Tibial artery (tissue), 4 donors: ENCODE measurements around the gene DHRSX.

Source experiments
- DNase-seq, 2 donors: peaks; one replicate each; pipeline ENCODE4 v3.0.0-alpha.2; 2019
- H3K27ac ChIP-seq, 2 donors: fragments of 200-600 bp; sonication (generic) in 1 of 2; 1 replicate in 1 of 2; 2 replicates in 1 of 2; pipeline ENCODE4 v1.5.1; 2018 to 2019; ENCODE audit warnings: mild to moderate bottlenecking in 1 of 2
- H3K27me3 ChIP-seq, 2 donors: fragments of 200-600 bp; sonication (generic) in 1 of 2; one replicate each; pipeline versions ENCODE4 v1.5.1 to v1.6.0; 2016 to 2019
- H3K36me3 ChIP-seq, 3 donors: fragments of 200-600 bp; sonication (generic) in 2 of 3; one replicate each; pipeline ENCODE4 v1.5.1; 2016 to 2019; ENCODE audit warnings: mild to moderate bottlenecking in 2 of 3
- H3K4me1 ChIP-seq, 4 donors: fragments of 200-600 bp; sonication (generic) in 2 of 4; 1 replicate in 3 of 4; 2 replicates in 1 of 4; pipeline ENCODE4 v1.5.1; 2016 to 2019
- H3K4me3 ChIP-seq, 2 donors: fragments of 200-600 bp; sonication (generic) in 1 of 2; 1 replicate in 1 of 2; 2 replicates in 1 of 2; pipeline ENCODE4 v1.5.1; 2018 to 2019; ENCODE audit warnings: mild to moderate bottlenecking in 2 of 2
- H3K9me3 ChIP-seq, 3 donors: fragments of 200-600 bp; sonication (generic) in 1 of 3; one replicate each; pipeline ENCODE4 v1.5.1; 2016 to 2019
- intact Hi-C: fragments of 100-400 bp; cut with DNase I; formaldehyde crosslinking; loops from one replicate; pipeline ENCODE4 v1.15.0; 2023; ENCODE audit warnings: low total_unique reads
- TF ChIP-seq, protein P1 (sequence below), 2 experiments: fragments of 200-600 bp in 1 of 2; fragments of 450-650 bp in 1 of 2; IDR thresholded peaks; one replicate each; pipeline ENCODE4 v1.5.1; 2017 to 2019; ENCODE audit warnings: antibody characterized with exemption in 2 of 2, mild to moderate bottlenecking in 1 of 2, moderate library complexity in 1 of 2

DHRSX gene

DNA sequence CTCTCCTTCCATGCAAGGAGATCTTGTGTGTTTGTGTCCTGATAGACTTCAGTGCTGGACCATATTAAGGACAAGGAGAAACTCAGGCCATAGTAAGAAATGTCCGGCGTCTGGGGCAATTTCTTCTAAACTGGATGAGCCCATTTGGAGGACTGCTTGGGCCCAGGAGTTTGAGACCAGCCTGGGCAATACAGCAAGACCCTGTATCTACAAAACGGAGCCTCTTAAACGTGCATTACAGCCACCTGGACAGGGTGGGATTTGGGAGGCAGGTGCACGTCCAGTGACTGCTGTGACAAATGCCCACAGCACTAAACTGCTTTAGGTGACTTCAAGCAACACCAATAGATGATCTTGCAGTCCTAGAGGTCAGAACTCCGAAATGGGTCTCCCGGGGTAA, 311.9 kb downstream of the DHRSX start:
- intact Hi-C loops: loop anchor here (1.0 kb wide), 1 partner anchor 20 kb away; no protein-coding TSS in a partner anchor
- DNase-seq: peak in 1 of 2 donors; percentile 9
- Histone ChIP-seq H3K4me3 (no peak overlapping the region), H3K4me1 (no peaks in the 10 kb centered on the region), H3K27ac (no peak overlapping the region), H3K36me3 (peaks cover 0 to 4% (median 0%) of the 10 kb centered on the region in 3 donors), H3K9me3 (peaks cover 0 to 13% (median 5%) of the 10 kb centered on the region in 3 donors), H3K27me3 (no peaks in the 10 kb centered on the region)
- TF ChIP-seq, protein P1, sequence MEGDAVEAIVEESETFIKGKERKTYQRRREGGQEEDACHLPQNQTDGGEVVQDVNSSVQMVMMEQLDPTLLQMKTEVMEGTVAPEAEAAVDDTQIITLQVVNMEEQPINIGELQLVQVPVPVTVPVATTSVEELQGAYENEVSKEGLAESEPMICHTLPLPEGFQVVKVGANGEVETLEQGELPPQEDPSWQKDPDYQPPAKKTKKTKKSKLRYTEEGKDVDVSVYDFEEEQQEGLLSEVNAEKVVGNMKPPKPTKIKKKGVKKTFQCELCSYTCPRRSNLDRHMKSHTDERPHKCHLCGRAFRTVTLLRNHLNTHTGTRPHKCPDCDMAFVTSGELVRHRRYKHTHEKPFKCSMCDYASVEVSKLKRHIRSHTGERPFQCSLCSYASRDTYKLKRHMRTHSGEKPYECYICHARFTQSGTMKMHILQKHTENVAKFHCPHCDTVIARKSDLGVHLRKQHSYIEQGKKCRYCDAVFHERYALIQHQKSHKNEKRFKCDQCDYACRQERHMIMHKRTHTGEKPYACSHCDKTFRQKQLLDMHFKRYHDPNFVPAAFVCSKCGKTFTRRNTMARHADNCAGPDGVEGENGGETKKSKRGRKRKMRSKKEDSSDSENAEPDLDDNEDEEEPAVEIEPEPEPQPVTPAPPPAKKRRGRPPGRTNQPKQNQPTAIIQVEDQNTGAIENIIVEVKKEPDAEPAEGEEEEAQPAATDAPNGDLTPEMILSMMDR (IDR thresholded peaks at IDR 0.05): no peak

DNA sequence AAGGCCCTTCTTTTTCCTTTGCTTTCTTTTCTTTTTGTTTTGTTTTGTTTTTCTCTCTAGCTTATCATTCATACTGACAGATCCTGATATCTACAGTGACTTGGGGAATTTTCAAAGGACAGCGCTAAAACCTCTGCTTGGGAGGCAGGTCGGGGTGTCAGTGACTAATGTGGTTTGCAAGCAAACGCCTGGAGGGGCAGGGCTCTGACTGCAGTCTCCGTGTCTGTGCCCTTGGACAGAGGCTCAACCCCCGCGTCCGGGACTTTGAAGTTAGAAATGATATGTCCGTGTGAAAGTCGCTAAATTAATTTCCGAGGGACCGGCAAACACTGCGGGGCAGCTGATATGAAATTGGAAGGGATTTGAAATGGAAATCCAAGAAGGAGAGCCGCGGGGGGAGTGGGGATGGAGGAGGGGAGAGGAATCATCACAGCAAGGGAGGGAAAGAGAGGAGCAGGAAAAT, 312.4 kb downstream of the DHRSX start:
- Histone ChIP-seq H3K36me3 (peaks cover 0 to 4% (median 0%) of the 10 kb centered on the region in 3 donors), H3K9me3 (peaks cover 0 to 13% (median 5%) of the 10 kb centered on the region in 3 donors), H3K27ac (no peak overlapping the region), H3K27me3 (no peaks in the 10 kb centered on the region), H3K4me3 (no peak overlapping the region), H3K4me1 (no peaks in the 10 kb centered on the region)
- TF ChIP-seq, protein P1 (IDR thresholded peaks at IDR 0.05): no peak
- DNase-seq: peak in 1 of 2 donors; percentile 48
- intact Hi-C loops: loop anchor here (1.0 kb wide), 1 partner anchor 21 kb away; no protein-coding TSS in a partner anchor

DNA sequence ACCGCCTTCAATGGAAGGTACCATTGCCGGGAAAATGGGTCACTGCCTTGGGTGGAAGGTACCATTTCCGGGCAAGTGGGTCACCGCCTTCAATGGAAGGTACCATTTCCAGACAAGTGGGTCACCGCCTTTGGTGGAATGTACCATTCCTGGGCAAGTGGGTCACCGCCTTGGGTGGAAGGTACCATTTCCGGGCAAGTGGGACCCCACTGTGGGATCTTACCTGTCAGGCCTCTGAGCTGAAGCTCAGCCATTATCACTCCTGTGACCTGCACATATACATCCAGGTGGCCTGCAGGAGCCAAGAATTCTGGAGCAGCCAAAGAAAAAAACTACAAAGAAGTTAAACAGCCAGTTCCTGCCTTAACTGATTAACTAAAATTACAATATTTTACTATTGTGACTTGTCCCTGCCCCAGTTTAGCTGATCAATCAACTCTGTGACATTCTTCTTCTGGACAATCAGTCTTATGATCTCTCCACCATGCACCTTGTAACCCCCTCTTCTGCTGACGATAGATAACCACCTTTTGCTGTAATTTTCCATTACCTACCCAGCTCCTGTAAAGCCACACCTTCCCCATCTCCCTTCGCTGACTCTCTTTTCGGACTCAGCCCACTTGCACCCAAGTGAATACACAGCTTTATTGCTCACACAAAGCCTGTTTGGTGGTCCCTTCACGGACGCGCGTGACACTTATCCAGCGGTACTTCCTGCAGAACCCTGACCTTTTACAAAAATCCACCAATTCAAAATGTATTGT, 313.2 kb downstream of the DHRSX start:
- H3K4me3 ChIP-seq: no peak overlapping the region
- H3K4me1 ChIP-seq: peaks cover 0 to 3% (median 0%) of the 10 kb centered on the region in 4 donors
- H3K36me3 ChIP-seq: peaks cover 0 to 4% (median 0%) of the 10 kb centered on the region in 3 donors
- intact Hi-C loops: loop anchor here (1.0 kb wide), 1 partner anchor 22 kb away; no protein-coding TSS in a partner anchor
- no peak overlapping the region for H3K27ac ChIP-seq
- H3K9me3 ChIP-seq: peaks cover 0 to 13% (median 5%) of the 10 kb centered on the region in 3 donors
- peak in 1 of 2 donors; percentile 6 for DNase-seq
- TF ChIP-seq, protein P1 (IDR thresholded peaks at IDR 0.05): no peak
- H3K27me3 ChIP-seq: no peaks in the 10 kb centered on the region

DNA sequence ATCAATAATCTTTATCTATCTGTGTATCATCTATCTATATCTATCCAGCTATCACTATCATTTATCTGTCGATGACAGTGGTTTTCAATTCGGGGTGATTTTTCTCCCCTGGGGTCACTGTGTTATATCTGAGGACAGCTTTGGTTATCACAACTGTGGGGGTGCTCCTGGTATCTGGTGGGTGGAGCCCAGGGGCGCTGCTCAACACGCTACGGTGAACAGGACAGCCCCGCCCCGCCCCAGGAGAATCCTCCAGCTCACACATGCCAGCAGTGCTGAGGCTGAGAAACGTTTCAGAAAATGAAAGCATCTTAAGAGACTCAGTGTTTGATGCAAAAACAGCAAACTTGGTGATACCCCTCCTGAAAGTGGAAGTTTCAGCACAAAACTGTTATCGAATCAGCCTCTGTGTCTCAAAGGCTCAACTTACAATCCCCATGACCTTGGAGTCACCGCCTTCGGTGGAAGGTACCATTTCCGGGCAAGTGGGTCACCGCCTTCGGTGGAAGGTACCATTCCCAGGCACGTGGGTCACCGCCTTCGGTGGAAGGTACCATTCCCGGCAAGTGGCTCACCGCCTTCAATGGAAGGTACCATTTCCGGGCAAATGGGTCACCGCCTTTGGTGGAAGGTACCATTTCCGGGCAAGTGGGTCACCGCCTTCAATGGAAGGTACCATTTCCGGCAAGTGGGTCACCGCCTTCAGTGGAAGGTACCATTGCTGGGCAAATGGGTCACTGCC, 315.3 kb downstream of the DHRSX start:
- Histone ChIP-seq H3K4me1 (peaks cover 0 to 3% (median 0%) of the 10 kb centered on the region in 4 donors), H3K27ac (no peak overlapping the region), H3K36me3 (peaks cover 0 to 4% (median 0%) of the 10 kb centered on the region in 3 donors), H3K4me3 (no peak overlapping the region), H3K9me3 (peaks cover 0 to 13% (median 0%) of the 10 kb centered on the region in 3 donors), H3K27me3 (no peaks in the 10 kb centered on the region)
- intact Hi-C loops: no loop called here
- TF ChIP-seq, protein P1 (IDR thresholded peaks at IDR 0.05): no peak
- peak in 1 of 2 donors; percentile 24 for DNase-seq

DNA sequence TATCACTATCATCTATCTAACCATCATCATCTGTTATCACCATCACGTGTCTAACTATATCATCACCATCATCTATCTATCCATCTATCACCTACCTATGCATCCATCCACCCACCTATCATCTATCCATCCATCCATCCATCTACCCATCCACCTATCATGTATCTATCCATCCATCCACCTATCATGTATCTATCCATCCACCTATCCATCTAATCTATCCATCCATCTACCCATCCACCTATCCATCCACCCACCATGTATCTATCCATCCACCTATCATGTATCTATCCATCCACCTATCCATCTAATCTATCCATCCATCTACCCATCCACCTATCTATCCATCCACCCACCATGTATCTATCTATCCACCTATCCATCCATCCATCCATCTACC, 316.7 kb downstream of the DHRSX start:
- H3K4me3 ChIP-seq: no peak overlapping the region
- TF ChIP-seq, protein P1 (IDR thresholded peaks at IDR 0.05): no peak
- H3K4me1 ChIP-seq: peaks cover 0 to 3% (median 0%) of the 10 kb centered on the region in 4 donors
- H3K27ac ChIP-seq: no peak overlapping the region
- peaks cover 0 to 4% (median 0%) of the 10 kb centered on the region in 3 donors for H3K36me3 ChIP-seq
- DNase-seq: no peak
- H3K9me3 ChIP-seq: peaks cover 0 to 13% (median 0%) of the 10 kb centered on the region in 3 donors
- H3K27me3 ChIP-seq: no peaks in the 10 kb centered on the region
- intact Hi-C loops: no loop called here
